ENCODE measurements around the gene HEXIM2.
A peak's percentile ranks its signal among the peaks of the same experiment; 100 is the strongest.
"Not testable (repeated sequence)": the region's sequence is repeated elsewhere in the genome, so short reads cannot be mapped to it uniquely, and the experiment has no call there.

The HEXIM2 gene

GRCh38 chr17:45170280-45170930 lies 8.7 kb downstream of the HEXIM2 start:
- no peak for DNase-seq (ENCODE audit: low spot score)

GRCh38 chr17:45170931-45171337 lies 9.3 kb downstream of the HEXIM2 start:
- no peak for DNase-seq (ENCODE audit: low spot score)

- no peak for DNase-seq (ENCODE audit: low spot score)
These were observed 9.9 kb downstream of the HEXIM2 start for GRCh38 chr17:45171338-45172231.

DNA sequence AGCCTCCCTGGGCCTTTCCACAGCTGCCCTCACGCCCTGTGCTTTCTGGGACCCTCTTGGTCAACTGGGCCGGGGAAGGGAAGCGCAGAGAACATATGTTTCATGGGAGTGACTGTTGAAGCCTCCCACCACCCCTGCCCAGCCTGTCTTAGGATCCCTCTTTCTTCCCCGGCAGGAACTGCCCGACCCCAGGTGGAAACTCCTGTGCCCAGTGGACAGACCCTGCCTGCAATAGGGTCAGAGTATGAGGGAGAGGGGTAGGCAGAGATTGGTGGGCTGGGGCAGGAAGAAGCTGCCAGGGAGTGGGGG lies 10.5 kb downstream of the HEXIM2 start:
- no peak for DNase-seq (ENCODE audit: low spot score)

DNA sequence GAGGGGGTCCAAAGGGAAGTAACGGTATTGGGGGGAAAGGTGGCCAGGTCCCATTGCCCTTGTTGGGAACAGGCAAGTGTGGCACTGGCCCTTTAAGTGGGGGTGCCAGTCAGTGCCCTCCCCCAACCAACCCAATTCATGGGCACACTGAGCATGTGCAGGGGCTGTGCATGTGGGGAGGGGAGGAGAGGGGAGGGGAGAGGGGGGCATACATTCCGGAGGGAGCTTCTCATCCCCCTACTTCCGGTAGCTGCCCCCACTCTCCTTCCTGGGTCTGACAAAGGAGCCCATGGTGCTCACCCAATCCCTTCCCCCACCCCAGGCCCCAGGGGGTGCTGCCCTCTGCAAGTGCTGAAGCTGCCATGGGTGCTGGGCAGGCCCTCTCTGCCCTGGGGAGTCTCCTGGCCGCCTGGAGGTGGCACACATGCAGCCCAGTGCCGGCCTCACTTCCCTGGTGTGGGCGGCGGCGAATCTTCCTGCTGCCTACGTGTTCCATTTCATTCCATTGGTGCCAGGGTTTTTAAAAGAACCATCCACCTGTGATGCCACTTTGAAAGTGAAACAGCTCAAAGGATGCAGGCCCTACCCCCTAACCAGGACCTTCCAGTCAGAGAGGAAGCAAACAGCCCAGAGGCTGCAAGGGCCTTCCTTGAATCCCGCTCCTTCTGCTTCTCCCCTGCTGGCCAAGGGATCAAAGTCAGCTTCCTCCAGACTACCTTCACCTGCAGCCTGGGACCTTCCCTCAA lies 11.0 kb downstream of the HEXIM2 start:
- DNase-seq (ENCODE audit: low spot score) = peak; percentile 74

- DNase-seq (ENCODE audit: low spot score) = no peak
These were observed 14.1 kb downstream of the HEXIM2 start for GRCh38 chr17:45175759-45176115.

GRCh38 chr17:45177563-45177962 lies 15.9 kb downstream of the HEXIM2 start:
- DNase-seq (ENCODE audit: low spot score) = no peak

GRCh38 chr17:45184144-45184543 lies 22.5 kb downstream of the HEXIM2 start:
- DNase-seq (ENCODE audit: low spot score) = no peak

DNA sequence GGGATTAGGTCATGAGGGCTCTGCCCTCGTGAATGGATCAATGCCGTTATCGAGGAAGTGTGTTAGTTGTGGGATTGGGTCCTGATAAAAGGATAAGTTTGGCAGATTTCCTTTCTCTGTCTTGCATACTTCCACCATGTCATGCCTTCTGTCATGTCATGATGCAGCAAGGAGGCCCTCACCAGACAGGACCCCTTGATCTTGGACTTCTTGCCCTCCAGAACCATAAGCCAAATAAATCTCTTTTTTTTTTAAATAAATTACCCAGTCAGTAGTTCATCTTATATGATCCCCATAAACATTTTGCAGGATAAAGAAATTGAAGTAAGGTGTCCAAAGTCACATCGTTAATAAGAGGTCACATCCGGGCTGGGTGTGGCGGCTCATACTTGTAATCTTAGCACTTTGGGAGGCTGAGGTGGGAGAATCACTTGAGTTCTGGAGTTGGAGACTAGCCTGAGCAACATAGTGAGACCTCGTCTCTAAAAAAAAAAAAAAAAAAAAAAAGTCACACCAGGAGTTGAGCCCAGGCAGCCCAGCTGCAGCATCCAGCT lies 25.2 kb downstream of the HEXIM2 start:
- DNase-seq (ENCODE audit: low spot score) = no peak

GRCh38 chr17:45189009-45189408 lies 27.3 kb downstream of the HEXIM2 start:
- DNase-seq (ENCODE audit: low spot score) = no peak

- no peak for DNase-seq (ENCODE audit: low spot score)
These were observed 29.0 kb downstream of the HEXIM2 start for GRCh38 chr17:45190503-45191255.

- DNase-seq (ENCODE audit: low spot score) = no peak
These were observed 33.7 kb downstream of the HEXIM2 start for GRCh38 chr17:45195424-45195823.

DNA sequence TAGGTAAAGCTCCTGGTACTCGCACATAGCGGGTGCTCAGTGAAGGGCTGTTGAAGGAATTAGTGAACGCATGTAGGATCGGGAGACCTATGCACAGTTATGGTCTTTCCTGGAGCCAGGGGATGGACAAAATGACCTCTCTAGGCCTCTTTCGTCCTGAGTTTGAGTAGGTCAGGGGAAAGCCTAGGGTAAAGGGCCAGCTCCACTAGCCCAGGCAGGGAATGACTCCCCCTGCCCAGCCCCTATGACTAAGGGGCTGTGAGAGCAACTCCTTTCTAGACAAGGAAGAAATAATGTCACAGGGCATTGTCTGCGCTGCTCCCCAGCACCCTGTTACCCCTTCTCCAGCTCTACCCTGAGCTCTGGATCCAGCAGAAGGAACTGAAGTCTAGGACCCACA lies 35.4 kb downstream of the HEXIM2 start:
- DNase-seq (ENCODE audit: low spot score) = no peak

DNA sequence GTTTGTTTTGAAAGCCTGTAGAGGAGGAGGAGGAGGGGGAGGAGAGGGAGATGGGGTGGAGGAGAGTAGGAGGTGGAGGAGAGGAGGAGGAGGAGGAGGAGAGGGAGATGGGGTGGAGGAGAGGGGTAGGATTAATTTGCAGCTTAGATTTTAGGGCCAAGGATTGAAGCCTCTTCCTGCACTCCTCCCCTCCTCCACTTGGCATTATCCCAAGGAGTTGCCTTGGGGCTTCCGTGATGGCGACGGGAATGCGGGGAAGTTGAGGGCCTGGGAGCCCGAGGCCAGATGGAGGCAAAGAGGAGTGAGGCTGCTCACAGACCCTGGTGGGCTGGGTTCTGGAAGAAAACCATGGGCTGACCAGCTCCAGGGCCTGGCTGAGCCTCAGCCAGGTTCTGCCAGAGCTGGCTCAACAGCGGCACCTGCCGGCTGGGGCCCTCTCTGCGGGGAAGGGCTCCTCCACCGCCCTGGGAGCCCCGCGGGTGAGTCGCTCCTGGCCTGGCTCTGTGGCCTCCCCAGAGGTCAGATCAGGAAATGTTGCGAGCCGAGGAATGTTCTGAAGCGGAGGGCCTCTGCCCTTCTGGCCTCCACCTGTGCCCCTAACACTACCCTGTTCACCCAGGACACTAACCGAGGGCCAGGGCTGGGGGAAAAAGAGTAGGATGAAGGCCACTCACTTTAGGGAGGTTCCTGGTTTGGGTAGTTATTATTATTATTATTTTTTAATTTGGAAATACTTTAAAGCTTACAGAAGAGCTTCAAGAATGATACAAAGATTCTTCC lies 36.1 kb downstream of the HEXIM2 start:
- peak; percentile 82 for DNase-seq (ENCODE audit: low spot score)

GRCh38 chr17:45200701-45201100 lies 39.0 kb downstream of the HEXIM2 start:
- DNase-seq (ENCODE audit: low spot score) = no peak

DNA sequence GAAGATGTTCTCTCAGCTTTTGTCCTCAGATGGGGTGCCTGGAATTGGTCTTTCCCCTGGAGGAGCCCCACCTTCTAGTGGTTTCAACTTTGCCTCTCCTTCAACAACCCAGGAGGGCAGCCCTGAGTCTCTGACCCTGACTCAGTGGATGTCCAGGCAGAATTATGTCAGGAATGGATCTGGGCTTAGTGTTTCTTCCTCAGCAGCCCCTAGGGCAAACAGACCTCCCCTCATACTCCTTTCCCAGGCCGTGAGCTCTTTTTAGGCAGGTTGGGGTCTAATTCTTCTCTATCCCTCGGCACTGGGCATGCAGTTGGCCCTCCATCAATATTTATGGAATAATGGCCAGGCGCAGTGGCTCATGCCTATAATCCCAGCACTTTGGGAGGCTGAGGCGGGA lies 39.8 kb downstream of the HEXIM2 start:
- DNase-seq (ENCODE audit: low spot score) = no peak

DNA sequence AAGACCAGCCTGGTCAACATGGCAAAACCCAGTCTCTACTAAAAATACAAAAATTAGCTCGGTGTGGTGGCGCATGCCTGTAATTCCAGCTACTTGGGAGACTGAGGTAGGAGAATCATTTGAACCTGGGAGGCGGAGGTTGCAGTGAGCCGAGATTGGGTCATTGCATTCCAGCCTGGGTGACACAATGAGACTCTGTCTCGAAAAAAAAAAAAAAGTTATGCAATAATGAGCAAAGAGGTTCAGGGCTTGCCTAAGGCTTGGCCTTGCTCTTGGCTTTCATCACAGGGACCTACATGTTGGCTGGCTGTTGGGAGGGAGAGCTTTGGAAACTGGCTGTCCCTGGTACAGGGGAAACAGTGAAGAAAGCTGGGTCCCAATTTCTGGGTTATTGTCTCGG lies 40.2 kb downstream of the HEXIM2 start:
- DNase-seq (ENCODE audit: low spot score) = not testable (repeated sequence)

DNA sequence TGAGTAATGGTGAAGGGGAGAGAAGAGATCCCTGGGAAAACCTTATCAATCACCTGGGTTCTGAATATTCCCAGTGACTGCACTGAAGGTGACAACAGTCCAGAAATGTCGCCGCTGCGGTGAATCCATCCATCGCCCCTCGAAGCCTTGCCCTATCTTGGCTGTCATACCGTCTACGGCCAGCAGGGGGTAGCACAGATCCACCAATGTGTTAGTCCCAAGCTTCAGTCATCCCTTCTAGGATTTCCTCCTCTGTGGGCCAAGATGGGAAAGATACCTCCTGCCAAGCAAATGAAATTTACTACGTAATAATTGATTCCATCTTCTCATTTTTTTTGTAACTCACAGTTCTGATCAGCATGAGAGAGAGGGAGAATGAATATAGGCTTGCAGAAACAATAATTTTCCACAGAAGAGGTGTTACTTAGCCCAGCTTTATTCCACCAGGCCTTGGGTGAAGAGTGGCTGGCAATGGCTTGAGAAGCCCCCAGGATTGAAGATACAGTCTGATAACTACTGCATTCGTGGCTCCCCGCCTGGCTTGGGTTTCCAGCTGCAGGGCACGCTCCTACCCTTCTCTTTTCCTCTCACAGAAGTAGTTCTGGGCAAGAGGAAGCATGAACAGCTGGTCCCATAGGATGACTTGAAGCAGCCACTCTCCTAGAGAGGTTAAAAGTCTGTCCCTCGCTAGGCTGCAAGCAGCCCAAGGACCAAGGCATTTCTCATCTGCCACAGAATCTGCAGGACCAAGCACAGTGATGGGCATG lies 57.4 kb downstream of the HEXIM2 start:
- peak; percentile 82 for DNase-seq (ENCODE audit: low spot score)
